ENCODE measurements around the gene SCN3A.

GRCh38 chr2:165069151-165069550 lies 134.7 kb downstream of the SCN3A start:
- TF ChIP-seq CTCF (IDR thresholded peaks at IDR 0.05) (no peak), EZH2 (IDR thresholded peaks at IDR 0.05; ENCODE audit: borderline replicate concordance, insufficient read depth, low read depth, low read length, poor library complexity, severe bottlenecking) (no peak)
